ENCODE data around the gene FALEC.

Gene FALEC

DNA sequence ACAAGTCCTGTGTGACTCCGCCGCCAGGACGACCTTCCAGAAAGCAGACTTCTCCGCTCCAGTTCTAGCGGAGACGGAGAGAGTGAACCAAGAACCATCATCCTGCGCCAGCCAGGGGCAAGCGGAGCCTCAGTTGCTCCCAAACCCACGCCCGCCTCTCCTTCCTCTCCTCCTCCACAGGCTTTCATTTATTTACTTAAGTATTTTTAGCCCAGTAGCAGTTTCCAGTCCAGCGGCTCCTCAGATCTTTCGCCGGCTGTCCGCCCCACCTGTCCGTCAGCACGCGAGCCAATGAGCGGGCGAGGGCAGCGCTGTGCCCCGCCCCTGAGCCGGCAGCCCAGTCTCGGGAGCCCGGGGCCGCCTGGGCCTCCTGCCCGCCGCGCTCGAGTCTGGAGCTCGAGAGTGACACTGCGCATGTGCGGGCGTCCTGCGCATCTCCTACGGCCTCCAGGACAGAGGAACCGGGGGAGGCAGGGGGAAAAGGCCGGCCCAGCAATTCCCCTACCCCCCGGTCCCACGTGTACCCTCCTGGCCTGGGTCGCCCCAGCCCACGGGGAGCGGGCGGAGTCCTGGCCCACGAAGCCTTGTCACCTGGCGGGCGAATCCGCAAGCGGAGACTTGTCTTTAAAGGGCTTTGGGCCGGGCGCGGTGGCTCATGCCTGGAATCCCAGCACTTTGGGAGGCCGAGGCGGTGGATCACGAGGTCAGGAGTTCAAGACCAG, at the start of gene FALEC:
FALEC (plus strand) TSS at position 425 of the 722 bp plus-strand sequence.
- peak; percentile 85 for DNase-seq

GRCh38 chr1:150466964-150467363, 48.6 kb upstream of the FALEC start:
- DNase-seq: no peak

- DNase-seq: no peak
These were observed 46.3 kb upstream of the FALEC start for GRCh38 chr1:150469291-150469690.

GRCh38 chr1:150472601-150473200, 42.9 kb upstream of the FALEC start:
- DNase-seq: no peak

DNA sequence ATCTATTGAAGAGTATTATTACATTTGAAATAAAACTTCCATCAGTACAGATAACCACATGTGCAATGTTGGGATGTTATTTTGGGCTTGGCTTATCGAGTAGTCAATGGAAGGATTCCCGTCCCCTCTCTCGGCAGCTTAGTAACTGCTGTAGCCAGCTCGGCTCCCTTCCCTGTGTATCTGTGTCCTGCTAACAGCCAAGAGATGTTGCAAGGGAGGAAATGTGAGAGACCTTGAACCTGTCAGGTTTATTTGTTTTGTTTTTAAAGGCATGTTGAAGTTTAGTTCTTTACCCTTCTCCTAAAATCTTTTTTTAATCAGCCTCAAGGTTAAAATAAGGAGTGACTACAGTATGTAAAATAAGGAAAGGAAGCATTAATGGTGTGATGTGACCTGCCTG, 41.9 kb upstream of the FALEC start:
- DNase-seq: no peak

- DNase-seq: no peak
These were observed 40.7 kb upstream of the FALEC start for GRCh38 chr1:150474869-150475268.

GRCh38 chr1:150476754-150477153, 38.8 kb upstream of the FALEC start:
- DNase-seq: no peak

GRCh38 chr1:150477320-150477719, 38.2 kb upstream of the FALEC start:
- no peak for DNase-seq

DNA sequence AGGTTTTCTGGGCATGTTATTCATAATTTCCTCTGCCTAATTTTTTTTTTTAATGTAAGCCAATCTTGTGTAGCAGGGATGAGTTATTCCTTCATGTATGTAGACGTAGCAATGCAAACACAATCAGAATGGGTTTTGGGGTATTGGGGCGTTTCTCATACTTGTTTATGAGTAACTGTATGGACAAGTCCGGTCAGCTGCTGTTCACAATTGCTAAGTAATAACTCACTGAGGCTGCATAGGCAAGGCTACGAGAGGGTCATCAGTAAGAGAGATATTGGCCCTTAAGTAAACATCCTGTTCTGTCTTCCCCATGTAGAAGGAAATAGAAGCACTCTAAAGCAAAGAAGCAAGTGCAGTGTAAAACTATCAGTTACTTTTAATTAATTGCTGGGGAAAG, 37.8 kb upstream of the FALEC start:
- no peak for DNase-seq

DNA sequence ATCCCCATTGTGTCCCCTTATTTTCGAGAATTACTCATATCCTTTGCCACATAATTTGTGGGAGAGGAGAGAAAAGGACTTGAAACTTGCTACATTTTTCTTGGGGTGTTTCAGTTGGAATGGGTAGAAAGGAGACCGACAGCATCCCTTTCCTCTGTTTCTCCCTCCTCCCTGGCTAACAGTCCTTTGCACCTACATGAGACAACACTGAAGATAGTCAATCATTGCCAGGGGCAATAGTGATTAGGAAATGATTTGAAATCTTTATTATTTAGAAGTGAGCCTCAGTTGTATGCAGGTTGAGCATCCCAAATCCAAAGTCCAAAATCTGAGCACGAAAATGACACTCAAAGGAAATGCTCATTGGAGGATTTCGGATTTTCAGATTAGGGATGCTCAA, 36.2 kb upstream of the FALEC start:
- DNase-seq: no peak

GRCh38 chr1:150479927-150480352, 35.6 kb upstream of the FALEC start:
- DNase-seq: no peak

GRCh38 chr1:150484431-150484830, 31.1 kb upstream of the FALEC start:
- no peak for DNase-seq

DNA sequence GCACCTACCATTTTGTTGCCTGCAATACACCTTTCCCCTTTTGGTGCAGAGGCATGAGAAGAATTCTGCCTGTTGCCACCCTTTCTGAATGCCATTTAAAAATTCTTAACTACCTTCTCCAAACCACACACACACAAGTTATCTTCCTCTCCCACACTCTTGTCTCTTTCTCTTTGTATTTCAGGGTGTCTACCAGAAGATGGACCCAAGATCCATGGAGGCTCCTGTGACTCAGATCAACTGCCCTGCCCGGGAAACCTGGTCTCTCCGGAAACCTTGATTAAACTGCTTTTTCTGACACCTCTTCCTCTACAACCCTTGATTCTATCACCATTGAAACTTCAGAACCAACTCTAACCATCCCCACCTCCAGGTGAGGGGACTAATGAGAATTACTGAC, 30.7 kb upstream of the FALEC start:
- no peak for DNase-seq

DNA sequence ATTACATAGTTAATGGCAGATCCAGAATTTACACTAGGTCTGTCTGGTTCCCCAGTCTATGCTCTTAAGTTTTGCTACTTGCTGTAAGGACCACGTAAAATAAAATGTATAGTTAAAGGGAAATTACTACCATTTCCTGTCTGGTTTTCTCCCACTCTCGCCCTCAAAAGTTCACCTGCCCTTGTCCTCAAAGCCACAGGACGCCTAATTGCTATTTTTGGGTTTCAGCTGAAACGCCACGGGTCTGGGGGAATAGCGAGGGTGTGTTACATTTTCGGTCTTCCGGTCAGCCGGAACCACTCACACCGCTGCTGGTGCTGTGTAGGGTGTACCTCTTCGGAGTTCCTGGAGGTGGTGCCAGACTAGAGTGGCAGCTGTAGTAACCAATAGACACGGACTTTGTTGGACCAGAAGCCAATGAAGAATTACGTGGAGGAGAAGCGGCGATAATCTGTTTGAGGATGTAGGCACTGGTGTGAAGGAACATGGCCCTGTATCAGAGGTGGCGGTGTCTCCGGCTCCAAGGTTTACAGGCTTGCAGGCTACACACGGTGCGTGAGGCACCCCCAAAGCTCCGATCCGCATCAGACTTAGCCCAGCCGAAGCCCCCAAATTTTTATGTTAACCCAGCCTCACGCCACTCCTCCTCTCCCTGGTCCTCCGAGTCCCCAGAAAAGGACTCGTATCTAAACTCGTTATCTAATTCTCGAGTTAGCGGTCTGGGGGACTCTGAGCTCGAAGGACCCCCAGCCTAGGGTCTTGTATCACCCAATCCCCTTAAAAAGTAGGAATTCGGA, 28.4 kb upstream of the FALEC start, which contains the start of gene TARS2:
TARS2 (plus strand) TSS at position 454 of the 797 bp plus-strand sequence; CDS start at position 486, 32 bp downstream.
- DNase-seq: peak; percentile 98

DNA sequence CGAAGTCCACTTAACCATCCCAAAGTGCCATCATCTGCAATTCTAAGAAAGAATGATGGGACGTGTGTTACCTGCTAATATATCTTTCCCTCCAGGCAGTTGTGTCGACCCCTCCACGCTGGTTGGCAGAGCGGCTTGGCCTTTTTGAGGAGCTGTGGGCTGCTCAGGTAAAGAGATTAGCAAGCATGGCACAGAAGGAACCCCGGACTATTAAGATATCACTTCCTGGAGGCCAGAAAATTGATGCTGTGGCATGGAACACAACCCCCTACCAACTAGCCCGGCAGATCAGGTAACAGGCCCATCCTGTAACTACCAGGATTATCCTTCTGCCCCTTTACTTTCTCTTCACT, 27.8 kb upstream of the FALEC start:
- DNase-seq: no peak

DNA sequence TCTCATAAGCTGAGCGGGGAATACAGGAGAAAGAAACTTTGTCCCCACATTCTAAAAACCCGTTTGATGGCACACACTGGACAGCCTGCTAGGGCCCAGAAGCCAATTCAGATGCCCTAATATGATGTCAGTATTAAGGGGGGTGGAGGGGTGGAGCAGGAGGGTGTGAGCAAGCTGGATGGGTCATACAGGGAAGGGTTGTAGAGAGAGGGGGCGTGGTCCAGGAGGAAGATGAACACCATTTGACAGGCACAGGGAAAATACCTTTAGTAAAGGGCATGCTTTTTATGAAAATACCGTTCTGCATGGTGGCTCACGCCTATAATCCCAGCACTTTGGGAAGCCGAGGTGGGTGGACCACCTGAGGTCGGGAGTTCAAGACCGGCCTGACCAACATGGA, 22.4 kb upstream of the FALEC start:
- DNase-seq: no peak

- no peak for DNase-seq
These were observed 17.2 kb upstream of the FALEC start for GRCh38 chr1:150498342-150498741.

- DNase-seq: no peak
These were observed 10.1 kb upstream of the FALEC start for GRCh38 chr1:150505431-150505830.

DNA sequence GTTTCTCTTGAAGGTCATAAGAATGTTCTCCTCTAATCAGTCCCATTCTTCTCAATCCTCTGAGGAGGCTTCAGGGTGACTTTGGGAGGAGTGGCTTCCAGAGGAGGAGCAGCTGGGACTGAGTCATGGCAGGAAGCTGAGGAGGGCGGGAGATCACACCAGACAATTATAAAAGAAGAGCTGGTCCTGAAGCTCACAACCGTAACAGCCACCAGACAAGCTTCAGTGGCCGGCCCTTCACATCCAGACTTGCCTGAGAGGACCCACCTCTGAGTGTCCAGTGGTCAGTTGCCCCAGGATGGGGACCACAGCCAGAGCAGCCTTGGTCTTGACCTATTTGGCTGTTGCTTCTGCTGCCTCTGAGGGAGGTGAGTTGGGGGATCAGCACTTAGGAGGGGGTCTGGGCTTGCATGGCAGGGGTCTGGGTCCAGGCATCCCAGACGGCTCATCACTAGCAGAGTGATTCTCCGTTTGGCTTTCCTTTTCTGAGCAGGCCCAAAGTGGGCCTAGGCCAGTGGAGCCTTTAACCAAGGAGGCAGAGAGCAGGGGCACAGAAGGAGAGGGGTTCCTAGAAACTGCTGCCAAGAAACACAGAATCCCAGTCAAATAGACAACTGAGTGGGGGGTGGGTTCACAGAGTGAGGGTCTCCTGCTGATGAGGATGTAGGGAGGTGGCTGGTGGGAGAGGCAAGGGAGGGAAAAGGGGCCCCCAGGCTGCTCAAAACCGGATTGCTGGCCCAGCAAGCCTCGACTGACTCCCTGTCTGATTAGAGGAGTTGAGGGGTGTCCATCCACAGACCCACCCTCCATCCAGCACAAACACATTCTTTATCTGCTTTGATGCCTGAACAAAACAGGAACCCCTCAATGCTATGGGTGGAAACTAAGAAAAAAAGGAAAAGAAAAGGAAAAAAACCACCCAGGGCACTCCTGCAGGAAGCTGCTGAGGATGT, 7.4 kb upstream of the FALEC start, which contains the start of gene ECM1:
ECM1 (plus strand) TSS at position 198 of the 953 bp plus-strand sequence; CDS start at position 299, 101 bp downstream.
- no peak for DNase-seq

DNA sequence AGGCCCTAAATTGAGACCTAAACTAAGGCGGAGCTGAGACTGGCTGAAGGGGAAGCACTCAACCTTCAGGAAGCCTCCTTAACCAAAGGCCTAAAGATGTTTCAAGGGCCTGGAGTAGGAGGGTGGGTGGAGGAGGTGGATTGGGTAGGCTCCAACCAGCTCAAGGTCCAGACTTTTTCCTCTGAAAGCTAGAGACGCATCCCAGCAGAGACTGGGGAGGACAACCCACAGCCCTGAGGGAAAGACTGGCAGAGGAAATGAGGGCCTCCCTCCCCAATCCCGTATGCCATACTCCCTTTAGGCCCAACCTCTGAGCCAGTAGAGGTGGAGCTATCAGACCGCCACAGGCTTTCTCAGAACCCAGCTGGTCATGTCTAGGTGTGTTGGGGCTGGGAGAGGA, 6.6 kb upstream of the FALEC start:
- DNase-seq: no peak

DNA sequence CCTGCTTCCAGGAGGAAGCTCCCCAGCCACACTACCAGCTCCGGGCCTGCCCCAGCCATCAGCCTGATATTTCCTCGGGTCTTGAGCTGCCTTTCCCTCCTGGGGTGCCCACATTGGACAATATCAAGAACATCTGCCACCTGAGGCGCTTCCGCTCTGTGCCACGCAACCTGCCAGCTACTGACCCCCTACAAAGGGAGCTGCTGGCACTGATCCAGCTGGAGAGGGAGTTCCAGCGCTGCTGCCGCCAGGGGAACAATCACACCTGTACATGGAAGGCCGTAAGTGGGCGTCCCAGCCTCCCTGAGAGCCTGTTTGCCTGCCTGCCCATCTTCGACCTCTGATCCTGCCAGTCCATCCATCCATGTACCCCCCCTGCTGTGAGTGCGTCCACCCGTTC, 4.0 kb upstream of the FALEC start:
- DNase-seq: peak; percentile 44

DNA sequence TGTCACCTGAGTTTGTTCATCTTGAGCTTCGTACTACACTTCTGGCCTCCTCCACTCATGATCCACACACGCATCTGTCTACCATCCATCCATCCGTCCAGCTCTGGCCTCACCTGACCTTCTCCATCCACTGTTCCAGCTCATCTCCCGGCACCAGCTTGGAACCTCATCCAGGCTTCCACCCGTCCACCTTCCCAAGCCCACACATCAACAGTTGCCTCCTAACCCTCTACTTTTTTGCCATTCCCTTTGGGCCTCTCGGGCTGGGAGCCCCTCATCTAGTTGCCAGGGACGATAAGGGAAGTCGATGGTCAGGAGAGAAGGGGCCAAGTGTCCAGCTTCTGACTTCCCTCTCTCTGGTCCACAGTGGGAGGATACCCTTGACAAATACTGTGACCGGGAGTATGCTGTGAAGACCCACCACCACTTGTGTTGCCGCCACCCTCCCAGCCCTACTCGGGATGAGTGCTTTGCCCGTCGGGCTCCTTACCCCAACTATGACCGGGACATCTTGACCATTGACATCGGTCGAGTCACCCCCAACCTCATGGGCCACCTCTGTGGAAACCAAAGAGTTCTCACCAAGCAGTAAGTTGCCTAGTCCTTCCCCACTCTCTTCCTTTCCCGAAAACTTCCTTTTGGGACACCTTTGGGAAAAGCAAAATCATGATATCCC, 3.4 kb upstream of the FALEC start:
- no peak for DNase-seq

Measured in NCI-H748 treated with DMSO at 0.1 percent for 48 hours (cell line).